UCSD-AML1 (cell line): Measurements from ENCODE around the gene KNDC1.
"Not testable (repeated sequence)": the region's sequence is repeated elsewhere in the genome, so short reads cannot be mapped to it uniquely, and the experiment has no call there.

Experiments used
- DNase-seq: peaks from one replicate; lab custom pipeline; 2025; ENCODE audit not compliant: unreplicated experiment; lab: John Stamatoyannopoulos, UW

KNDC1 gene

DNA sequence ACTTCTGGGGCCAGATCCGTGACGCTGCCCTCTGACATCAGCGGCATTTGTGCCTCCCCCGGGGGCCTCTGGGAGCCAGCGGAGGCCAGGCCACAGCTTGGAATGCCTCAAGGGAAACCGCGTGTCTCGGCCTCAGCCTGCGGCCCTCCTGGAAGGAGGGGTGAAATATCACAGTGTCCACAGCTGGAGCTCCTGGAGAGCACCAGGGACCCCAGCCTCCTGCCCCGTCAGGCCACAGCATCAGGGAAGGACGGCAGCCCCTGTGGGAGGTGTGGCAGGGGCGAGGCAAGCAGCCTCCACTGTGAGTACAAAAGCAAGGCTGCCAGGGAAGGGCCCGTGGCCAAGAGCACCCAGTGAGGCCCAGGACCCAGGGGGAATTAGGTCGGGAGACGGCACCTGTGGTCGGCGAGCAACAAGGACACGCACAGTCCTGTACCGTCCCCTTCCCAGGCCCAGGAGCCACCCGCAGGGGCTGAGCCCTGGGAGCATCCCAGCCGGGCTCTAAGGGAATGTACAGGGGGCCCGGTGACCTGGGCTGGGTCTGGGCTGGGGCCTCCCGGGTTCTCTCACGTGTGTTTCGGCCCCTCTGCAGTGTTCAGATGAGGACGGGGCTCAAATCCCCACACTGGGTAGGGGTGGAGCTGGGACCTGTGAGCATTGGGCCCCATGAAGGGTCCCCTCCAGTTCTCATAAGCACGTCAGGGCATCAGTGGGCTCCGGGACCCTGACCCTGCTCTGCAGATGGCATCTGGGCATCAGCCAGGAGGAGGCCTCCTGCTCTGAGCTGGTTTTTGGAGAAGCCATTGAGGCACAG lies 18.7 kb upstream of the KNDC1 start:
- no peak for DNase-seq

- DNase-seq, result no peak
These were observed 18.1 kb upstream of the KNDC1 start for GRCh38 chr10:133141958-133142340.

GRCh38 chr10:133142523-133143199 lies 17.4 kb upstream of the KNDC1 start:
- DNase-seq, result no peak

- DNase-seq, result no peak
These were observed 16.9 kb upstream of the KNDC1 start for GRCh38 chr10:133143200-133143533.

- no peak for DNase-seq
These were observed 16.5 kb upstream of the KNDC1 start for GRCh38 chr10:133143546-133143945.

- no peak for DNase-seq
These were observed 15.2 kb upstream of the KNDC1 start for GRCh38 chr10:133144771-133145170.

DNA sequence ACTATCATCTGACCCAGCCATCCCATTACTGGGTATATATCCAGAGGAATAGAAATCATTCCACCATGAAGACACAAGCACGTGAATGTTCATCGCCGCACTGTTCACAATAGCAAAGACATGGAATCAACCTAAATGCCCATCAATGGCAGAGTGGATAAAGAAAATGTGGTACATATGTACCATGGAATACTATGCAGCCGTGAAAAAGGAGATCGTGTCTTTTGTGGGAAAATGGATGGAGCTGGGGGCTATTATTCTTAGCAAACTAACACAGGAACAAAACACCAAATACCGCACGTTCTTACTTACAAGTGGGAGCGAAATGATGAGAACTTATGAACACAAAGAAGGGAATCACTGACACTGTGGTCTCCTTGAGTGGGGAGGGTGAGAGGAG lies 9.8 kb upstream of the KNDC1 start:
- DNase-seq, result no peak

DNA sequence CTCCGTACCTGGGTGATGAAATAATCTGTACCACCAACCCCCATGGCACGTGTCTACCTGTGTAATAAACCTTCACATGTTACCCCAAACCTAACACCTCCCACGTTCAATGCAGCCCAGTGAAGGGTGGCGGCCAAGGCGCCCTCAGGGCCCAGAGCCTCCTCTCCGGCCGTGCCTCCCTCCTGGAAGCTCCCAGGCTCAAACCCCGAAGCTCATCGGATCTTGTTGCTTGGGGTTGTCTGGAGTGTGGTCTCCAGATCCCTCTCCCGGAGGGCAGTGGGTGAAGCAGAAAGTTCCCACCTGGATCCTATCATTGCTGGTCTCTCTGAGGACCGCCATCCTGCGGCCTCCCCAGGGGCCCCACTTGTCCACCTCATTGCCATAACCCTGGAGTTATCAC lies 9.4 kb upstream of the KNDC1 start:
- no peak for DNase-seq

DNA sequence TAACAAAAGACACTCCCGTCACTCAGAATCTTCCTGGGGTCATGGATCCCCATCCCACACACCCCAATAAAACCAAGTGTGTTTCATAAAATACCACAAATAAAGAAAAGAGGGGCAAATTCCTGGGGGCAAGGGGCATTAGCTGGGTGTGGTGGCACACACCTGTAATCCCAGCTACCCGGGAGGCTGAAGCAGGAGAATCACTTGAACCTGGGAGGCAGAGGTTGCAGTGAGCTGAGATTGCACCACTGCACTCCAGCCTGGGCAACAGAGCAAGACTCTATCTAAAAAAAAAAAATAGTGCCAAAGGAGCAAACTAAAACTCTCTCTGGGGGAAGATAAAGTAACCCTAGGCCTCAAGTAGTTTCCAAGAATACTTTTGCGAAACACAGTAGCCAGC lies 8.9 kb upstream of the KNDC1 start:
- DNase-seq, result not testable (repeated sequence)

GRCh38 chr10:133151543-133151972 lies 8.5 kb upstream of the KNDC1 start:
- DNase-seq, result no peak

DNA sequence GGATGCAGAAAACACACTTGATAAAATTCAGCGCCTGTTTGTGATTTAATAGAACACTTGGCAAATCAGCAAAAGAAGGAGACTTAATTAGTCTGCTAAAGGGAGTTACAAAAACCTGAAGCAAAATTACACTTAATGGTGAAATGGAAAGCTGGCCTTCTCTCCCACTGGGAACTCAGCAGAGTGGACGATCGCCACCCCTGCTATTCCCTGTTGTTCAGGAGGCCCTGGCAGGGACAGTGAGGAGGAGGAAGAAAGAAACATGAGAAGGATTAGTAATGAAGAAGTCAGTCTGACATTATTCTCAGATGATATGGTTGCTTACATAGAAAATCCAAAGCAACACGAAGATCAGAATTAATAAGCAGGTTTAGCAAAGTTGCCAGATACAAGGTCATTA lies 5.6 kb upstream of the KNDC1 start:
- DNase-seq, result no peak

DNA sequence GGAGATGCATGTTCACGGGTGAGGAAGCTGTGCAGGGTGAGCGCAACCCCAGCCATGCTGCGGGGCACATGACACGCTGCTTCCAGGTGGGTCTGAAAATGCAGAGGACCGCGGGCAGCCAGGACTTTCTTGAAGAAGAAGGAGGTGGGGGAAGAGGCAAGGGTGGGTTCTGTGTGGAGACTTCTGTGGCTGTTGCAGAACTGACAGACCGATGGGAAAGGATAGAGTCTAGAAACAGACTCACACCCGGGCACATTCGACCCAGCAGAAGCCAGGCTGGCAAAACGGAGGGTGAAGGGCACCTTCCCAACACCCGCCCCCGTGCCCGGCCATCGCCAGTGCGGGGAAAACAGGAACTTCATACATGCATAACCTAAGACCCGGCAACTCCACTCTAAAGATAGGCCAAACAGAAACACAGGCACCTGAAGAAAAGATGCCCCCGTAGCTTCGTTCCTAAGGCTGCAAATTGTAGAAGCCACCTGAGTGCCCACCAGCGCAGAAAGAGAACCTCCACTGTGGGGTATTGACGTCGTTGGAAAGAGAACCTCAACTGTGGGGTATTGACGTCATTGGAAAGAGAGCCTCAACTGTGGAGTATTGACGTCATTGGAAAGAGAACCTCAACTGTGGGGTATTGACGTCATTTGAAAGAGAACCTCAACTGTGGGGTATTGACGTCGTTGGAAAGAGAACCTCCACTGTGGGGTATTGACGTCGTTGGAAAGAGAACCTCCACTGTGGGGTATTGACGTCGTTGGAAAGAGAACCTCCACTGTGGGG lies 4.8 kb upstream of the KNDC1 start:
- no peak for DNase-seq

- DNase-seq, result no peak
These were observed 3.1 kb upstream of the KNDC1 start for GRCh38 chr10:133156674-133157579.

- no peak for DNase-seq
These were observed 2.2 kb upstream of the KNDC1 start for GRCh38 chr10:133157662-133158436.

DNA sequence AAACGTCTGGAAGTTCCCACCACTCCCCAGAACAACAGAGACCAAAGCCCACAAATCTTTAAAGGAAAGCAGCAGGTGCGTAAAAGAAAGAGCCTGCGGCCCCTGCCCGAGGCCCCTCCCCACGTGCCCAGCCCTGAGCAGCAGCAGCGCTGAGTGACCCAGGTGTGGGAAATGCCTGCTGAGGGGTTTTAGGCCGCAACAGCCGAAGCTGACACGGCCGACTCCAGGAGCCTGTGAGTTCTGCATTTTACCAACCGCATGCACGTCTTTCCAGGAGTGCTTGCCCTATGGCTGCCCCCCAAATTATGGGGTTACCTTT lies 1.6 kb upstream of the KNDC1 start:
- DNase-seq, result no peak

DNA sequence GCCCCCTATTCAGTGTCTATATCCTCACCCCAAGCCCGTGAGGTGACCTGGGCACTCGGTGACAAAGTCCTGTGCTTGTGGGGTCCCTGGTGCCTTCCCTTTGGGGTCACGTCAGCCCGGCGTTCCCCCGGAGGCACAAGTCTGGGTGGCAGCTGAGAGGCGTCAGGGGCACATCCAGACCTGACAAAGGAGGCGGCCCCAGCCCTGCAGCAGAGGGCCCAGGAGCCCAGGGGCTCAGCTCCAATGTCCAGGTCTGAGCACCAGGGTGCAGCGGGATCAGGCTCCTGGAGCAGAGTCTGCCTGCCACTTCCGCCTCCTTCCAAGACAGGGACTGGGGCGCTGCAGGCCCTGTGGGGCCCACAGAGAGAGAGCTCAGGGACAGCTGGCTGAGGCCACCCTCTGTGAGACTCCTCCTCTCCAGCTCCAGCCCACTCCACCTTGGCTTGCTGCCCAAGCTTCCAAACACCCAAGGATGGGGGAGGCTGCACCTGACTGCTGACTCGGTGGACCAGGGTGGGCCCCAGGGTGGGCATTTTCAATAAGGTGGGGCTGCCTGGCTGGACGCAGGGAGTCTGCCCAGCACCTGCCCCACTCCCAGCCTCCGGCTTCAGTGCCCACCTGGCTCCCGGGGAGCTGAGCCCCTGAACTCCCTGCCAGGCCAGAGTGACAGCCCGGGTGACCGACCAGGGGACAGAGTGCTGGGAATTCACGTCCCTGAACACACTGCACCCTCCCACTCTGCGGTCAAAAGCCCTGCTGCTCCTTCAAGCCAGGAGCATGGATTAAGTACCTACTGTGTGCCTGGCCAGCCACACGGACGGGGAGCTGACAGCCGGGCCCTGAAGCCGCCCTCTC lies 1.0 kb upstream of the KNDC1 start:
- no peak for DNase-seq

DNA sequence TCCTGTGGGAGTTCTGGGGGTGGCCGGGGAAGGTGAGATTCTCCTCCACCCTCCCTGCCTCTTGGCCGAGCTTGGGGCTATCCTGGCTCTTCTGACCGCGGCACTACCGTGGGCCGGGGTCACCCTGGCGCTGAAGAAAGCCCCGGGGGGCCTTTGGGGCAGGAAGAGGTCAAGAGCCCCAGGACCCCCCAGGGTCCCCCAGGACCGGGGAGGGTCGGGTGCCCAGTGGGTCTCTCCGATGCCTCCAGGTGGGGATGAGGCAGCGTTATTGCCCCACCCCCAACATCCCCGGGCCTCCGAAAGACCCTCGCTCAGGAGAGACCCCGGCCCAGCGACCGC lies 439 bp upstream of the KNDC1 start:
- DNase-seq, result no peak

GRCh38 chr10:133160826-133161471 lies 930 bp downstream of the KNDC1 start:
- DNase-seq, result no peak

GRCh38 chr10:133161486-133162109 lies 1.6 kb downstream of the KNDC1 start:
- no peak for DNase-seq
